Measurements from ENCODE around the gene FAM210A.

DNA sequence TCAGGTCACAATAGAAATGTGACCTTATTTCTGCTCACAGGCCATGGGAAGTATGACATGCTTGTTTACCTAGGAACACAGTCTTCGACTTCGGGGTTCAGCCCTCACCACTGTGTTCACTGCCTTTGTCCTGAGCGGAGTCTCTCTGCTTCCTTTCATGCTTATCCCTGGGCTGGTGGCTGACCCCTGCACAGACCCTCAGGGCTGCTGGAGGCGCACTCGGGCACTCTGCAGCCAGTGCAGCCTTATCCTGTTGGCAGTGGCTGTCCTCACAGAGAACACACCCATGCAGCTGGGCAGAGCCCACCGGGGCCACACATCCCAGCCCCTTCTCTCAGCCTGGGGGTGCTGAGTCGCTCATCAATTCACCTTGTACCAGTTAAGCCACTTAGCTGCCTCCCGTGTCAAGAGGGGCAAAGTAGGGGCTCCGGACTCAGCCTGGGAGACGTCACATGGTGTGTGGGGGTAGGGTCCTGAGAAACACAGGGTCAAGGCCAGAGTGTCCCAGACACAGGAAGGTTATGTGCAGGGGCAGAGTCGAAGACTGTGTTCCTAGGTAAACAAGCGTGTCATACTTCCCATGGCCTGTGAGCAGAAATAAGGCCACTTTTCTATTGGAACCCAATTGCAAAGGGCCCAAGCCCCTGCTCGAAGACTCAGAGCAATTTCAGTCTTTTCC, 107.5 kb downstream of the FAM210A start:
- TF ChIP-seq GABPA (IDR thresholded peaks at IDR 0.05; ENCODE audit: low read depth) (no peak), POLR2AphosphoS5 (IDR thresholded peaks at IDR 0.05; ENCODE audit: low read depth) (no peak)

Measured in HL-60 (cell line).